ENCODE results near the gene SF3B2.
A peak's percentile ranks its signal among the peaks of the same experiment; 100 is the strongest.

The SF3B2 gene

DNA sequence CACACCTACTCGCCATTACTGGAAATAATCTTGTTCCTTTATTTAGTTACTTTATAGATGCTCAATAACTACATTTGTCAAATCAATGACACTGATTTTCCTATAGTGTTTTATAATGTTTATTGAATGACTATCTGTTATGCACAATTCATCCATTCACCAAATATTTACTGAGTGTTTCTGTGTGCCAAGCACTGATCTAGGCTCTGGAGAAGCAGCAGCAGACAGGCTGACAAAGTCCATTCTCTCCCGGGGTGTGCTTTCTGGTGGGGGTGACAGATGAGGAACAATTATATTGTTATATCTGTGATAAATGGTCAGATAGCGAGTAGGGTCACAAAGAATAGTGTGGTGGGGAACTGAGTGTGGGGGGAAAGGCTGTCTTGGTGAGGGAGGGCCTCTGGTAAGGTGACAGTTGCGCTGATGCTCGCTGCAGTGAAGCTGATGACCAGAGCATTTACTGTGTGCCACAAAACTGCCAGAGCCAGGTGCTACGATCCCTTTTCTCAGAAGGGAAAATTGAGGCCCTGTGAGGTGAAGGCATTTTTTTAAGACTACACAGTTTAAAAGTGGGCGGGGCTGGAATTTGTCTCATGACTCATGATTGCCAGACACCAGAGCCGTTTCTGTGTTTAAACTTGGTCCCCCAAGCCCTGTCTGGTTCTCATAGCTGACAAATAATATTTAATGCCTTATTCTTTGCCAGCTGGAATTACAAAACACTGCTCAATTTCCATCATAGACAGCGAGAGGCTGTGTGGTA, 28.1 kb downstream of the SF3B2 start:
- no peak for TF ChIP-seq CTCF (IDR thresholded peaks at IDR 0.05; ENCODE audit: extremely low read depth, insufficient read depth, missing control alignments)
- no peak for DNase-seq (ENCODE audit: low spot score)
- in situ Hi-C loops (cut with MboI; ENCODE audit: low pct_unique_long_range_greater_than_20kb, low sequenced_read_pairs, unreplicated experiment) = no loop called here

- TF ChIP-seq CTCF (IDR thresholded peaks at IDR 0.05; ENCODE audit: extremely low read depth, insufficient read depth, missing control alignments) = no peak
- in situ Hi-C loops (cut with MboI; ENCODE audit: low pct_unique_long_range_greater_than_20kb, low sequenced_read_pairs, unreplicated experiment) = no loop called here
- DNase-seq (ENCODE audit: low spot score) = peak; percentile 62
Measured at GRCh38 chr11:66081505-66081904, 29.3 kb downstream of the SF3B2 start.

- in situ Hi-C loops (cut with MboI; ENCODE audit: low pct_unique_long_range_greater_than_20kb, low sequenced_read_pairs, unreplicated experiment) = no loop called here
- DNase-seq (ENCODE audit: low spot score) = no peak
- TF ChIP-seq CTCF (IDR thresholded peaks at IDR 0.05; ENCODE audit: extremely low read depth, insufficient read depth, missing control alignments) = no peak
Measured at GRCh38 chr11:66082946-66083698, 31.0 kb downstream of the SF3B2 start.

GRCh38 chr11:66083767-66084166, 31.6 kb downstream of the SF3B2 start:
- DNase-seq (ENCODE audit: low spot score) = no peak
- in situ Hi-C loops (cut with MboI; ENCODE audit: low pct_unique_long_range_greater_than_20kb, low sequenced_read_pairs, unreplicated experiment) = no loop called here

GRCh38 chr11:66084821-66085475, 32.8 kb downstream of the SF3B2 start:
- in situ Hi-C loops (cut with MboI; ENCODE audit: low pct_unique_long_range_greater_than_20kb, low sequenced_read_pairs, unreplicated experiment) = no loop called here
- DNase-seq (ENCODE audit: low spot score) = no peak

More at GRCh38 chr11:66083767-66084166, 31.6 kb downstream of the SF3B2 start:
- no peak for TF ChIP-seq CTCF (IDR thresholded peaks at IDR 0.05; ENCODE audit: extremely low read depth, insufficient read depth, missing control alignments)

More at GRCh38 chr11:66084821-66085475, 32.8 kb downstream of the SF3B2 start:
- no peak for TF ChIP-seq CTCF (IDR thresholded peaks at IDR 0.05; ENCODE audit: extremely low read depth, insufficient read depth, missing control alignments)

Measured in GM13977 (cell line).